GM12878 (cell line): ENCODE results near the gene FJX1. TPM values are rescaled to one million over a fixed set of nuclear protein-coding genes. Genes with fewer than 3 reads are reported as not detected.
A peak's percentile ranks its signal among the peaks of the same experiment; 100 is the strongest.

ENCODE experiments used
- ATAC-seq: fragments of 200-7000 bp; cut with Tn5 transposase; 3 replicates; pipeline ENCODE4 v1.9.1; 2020; ENCODE audit warnings: mild to moderate bottlenecking, moderate library complexity
- BruUV-seq: library from RNA; stranded (reverse); fragments of 400-500 nt; replicated peaks from 2 replicates; lab custom pipeline; 2021; lab: Mats Ljungman, UMichigan
- CTCF ChIA-PET: fragments of 300-600 bp; sonication (Branson Sonifier 250); formaldehyde crosslinking; extraction: SDS; loops from one replicate; lab custom pipeline; 2021; ENCODE audit warnings: inconsistent platforms; lab: Yijun Ruan, JAX
- POLR2A ChIA-PET: fragments of 350-600 bp; formaldehyde crosslinking; extraction: SDS; loops from one replicate; lab custom pipeline; 2021; ENCODE audit warnings: inconsistent platforms; lab: Charles Lee
- RAD21 ChIA-PET: fragments of 300-600 bp; sonication (Branson Sonifier 250); formaldehyde crosslinking; loops from one replicate; lab custom pipeline; 2023; ENCODE audit warnings: antibody characterized with exemption; ENCODE audit not compliant: unreplicated experiment; lab: Charles Lee
- SMC1A ChIA-PET: fragments of 300-600 bp; sonication (Branson Sonifier 250); formaldehyde crosslinking; loops from one replicate; lab custom pipeline; 2023; ENCODE audit not compliant: unreplicated experiment, uncharacterized antibody; lab: Charles Lee
- DNase-seq: peaks from one replicate; pipeline ENCODE4 v3.0.0-alpha.2; 2011; ENCODE audit warnings: low read depth, low spot score
- FAIRE-seq: peaks from 3 replicates; lab custom pipeline; 2011; peaks lifted over from hg19 to GRCh38; lab: Jason Lieb, UNC
- H2AFZ ChIP-seq: 2 replicates; pipeline ENCODE4 v1.6.0; 2011; ENCODE audit warnings: low read depth, low read length, control low read depth; ENCODE audit not compliant: control insufficient read depth
- H3K27ac ChIP-seq: 2 replicates; pipeline ENCODE4 v1.5.1; 2011; ENCODE audit warnings: control low read depth; ENCODE audit not compliant: control insufficient read depth, insufficient read depth
- H3K27me3 ChIP-seq, 2 experiments: replicated peaks in 1 of 2; 2 replicates each; pipeline versions ENCODE4 v1.6.0 to v1.6.1; 2011; ENCODE audit warnings: low read length in 1 of 2; ENCODE audit not compliant: control insufficient read depth in 2 of 2, insufficient read depth in 2 of 2
- H3K36me3 ChIP-seq, 2 experiments: 2 replicates each; pipeline ENCODE4 v1.5.1; 2011; ENCODE audit warnings: low read length in 1 of 2; ENCODE audit not compliant: control insufficient read depth in 2 of 2, insufficient read depth in 2 of 2
- H3K4me1 ChIP-seq: 2 replicates; pipeline ENCODE4 v1.6.1; 2011; ENCODE audit warnings: mild to moderate bottlenecking, low read length, moderate library complexity, mixed read lengths; ENCODE audit not compliant: control insufficient read depth, insufficient read depth
- H3K4me2 ChIP-seq: 2 replicates; pipeline ENCODE4 v1.6.0; 2011; ENCODE audit warnings: control low read depth; ENCODE audit not compliant: control insufficient read depth, insufficient read depth
- H3K4me3 ChIP-seq: fragments of 200-600 bp; sonication (generic); 2 replicates; pipeline ENCODE4 v1.5.1; 2016
- H3K79me2 ChIP-seq: 2 replicates; pipeline ENCODE4 v1.6.0; 2011; ENCODE audit warnings: low read length; ENCODE audit not compliant: control insufficient read depth, insufficient read depth
- H3K9ac ChIP-seq: 2 replicates; pipeline ENCODE4 v1.8.0; 2011; ENCODE audit warnings: low read length, control low read depth, mixed read lengths; ENCODE audit not compliant: control insufficient read depth, insufficient read depth
- H3K9me3 ChIP-seq: replicated peaks from 3 replicates; pipeline ENCODE4 v1.5.1; 2011; ENCODE audit warnings: mild to moderate bottlenecking, low read length; ENCODE audit not compliant: control insufficient read depth, insufficient read depth
- H4K20me1 ChIP-seq: 2 replicates; pipeline ENCODE4 v1.6.0; 2011; ENCODE audit not compliant: control insufficient read depth, insufficient read depth
- BCL3 ChIP-seq: IDR thresholded peaks from 2 replicates; pipeline ENCODE4 v1.6.1; 2011; ENCODE audit warnings: borderline replicate concordance, low read depth, mild to moderate bottlenecking, moderate library complexity, low read length; ENCODE audit not compliant: insufficient read depth, poor library complexity, severe bottlenecking
- CBFB ChIP-seq: IDR thresholded peaks from 2 replicates; pipeline ENCODE4 v1.6.1; 2016; ENCODE audit warnings: antibody characterized with exemption, low read depth
- E2F8 ChIP-seq: fragments of 450-650 bp; IDR thresholded peaks from 2 replicates; pipeline ENCODE4 v1.6.1; 2018; ENCODE audit warnings: mild to moderate bottlenecking, low read depth, moderate library complexity; ENCODE audit not compliant: partially characterized antibody
- FOXM1 ChIP-seq: IDR thresholded peaks from 2 replicates; pipeline ENCODE4 v1.6.1; 2012; ENCODE audit warnings: low read depth, mild to moderate bottlenecking, inconsistent platforms, low read length, moderate library complexity
- MEF2A ChIP-seq: IDR thresholded peaks from 2 replicates; pipeline ENCODE4 v1.6.1; 2011; ENCODE audit warnings: low read depth, mild to moderate bottlenecking, low read length, moderate library complexity; ENCODE audit not compliant: insufficient read depth
- MTA2 ChIP-seq: fragments of 450-650 bp; IDR thresholded peaks from 2 replicates; pipeline ENCODE4 v1.6.1; 2016; ENCODE audit warnings: low read depth, mild to moderate bottlenecking, moderate library complexity
- NBN ChIP-seq: fragments of 450-650 bp; IDR thresholded peaks from 2 replicates; pipeline ENCODE4 v1.6.1; 2016
- NR2F1 ChIP-seq: fragments of 450-650 bp; conservative IDR thresholded peaks from 2 replicates; pipeline ENCODE4 v1.6.1; 2017; ENCODE audit warnings: mild to moderate bottlenecking
- NRF1 ChIP-seq: conservative IDR thresholded peaks from 2 replicates; pipeline ENCODE4 v1.6.1; 2011; ENCODE audit warnings: mild to moderate bottlenecking, low read depth, low read length, improper control_type of control experiment
- PKNOX1 ChIP-seq: fragments of 450-650 bp; IDR thresholded peaks from 2 replicates; pipeline ENCODE4 v1.6.1; 2016; ENCODE audit warnings: mild to moderate bottlenecking
- RELB ChIP-seq: fragments of 450-650 bp; IDR thresholded peaks from 2 replicates; pipeline ENCODE4 v1.6.1; 2017; ENCODE audit warnings: low read depth, mild to moderate bottlenecking, moderate library complexity
- SREBF1 ChIP-seq: IDR thresholded peaks from 2 replicates; pipeline ENCODE4 v1.6.1; 2012; ENCODE audit warnings: mild to moderate bottlenecking, low read length
- SUZ12 ChIP-seq: fragments of 200-600 bp; sonication (generic); IDR thresholded peaks from one replicate; pipeline ENCODE4 v1.6.1; 2018; ENCODE audit warnings: antibody characterized with exemption, mild to moderate bottlenecking; ENCODE audit not compliant: unreplicated experiment
- WGBS: methylation state at CpG from one replicate; pipeline ENCODE4 v1.1.6; 2016; ENCODE audit warnings: low lambda C conversion rate; ENCODE audit not compliant: insufficient replicate concordance, insufficient coverage; ENCODE audit errors: missing lambda C conversion rate; 5-methylcytosine and 5-hydroxymethylcytosine counted together
- in situ Hi-C: fragments of 300-500 bp; cut with MboI; formaldehyde crosslinking; loops from 9 replicates; pipeline ENCODE4 v1.14.3; 2018; ENCODE audit warnings: mixed read lengths
- intact Hi-C: fragments of 100-400 bp; cut with micrococcal nuclease; formaldehyde crosslinking; loops from one replicate; pipeline ENCODE4 v1.14.2; 2022; ENCODE audit not compliant: unreplicated experiment
- polyA plus RNA-seq, 11 experiments: library from polyadenylated mRNA; depleted of rRNA in 4 of 11; unstranded in 6 of 11; stranded (reverse) in 5 of 11; fragments of >200 nt; fragmentation: Nextera tagmentation in 4 of 11; fragmentation: Illumina TruSeq in 1 of 11; extraction: Ambion mirVana in 4 of 11; extraction: Trizol in 1 of 11; gene quantifications; 1 replicate in 1 of 11; 2 replicates in 10 of 11; pipeline versions ENCODE4 v1.2.1 to v1.2.3, GENCODE V29; 2011 to 2016; ENCODE audit warnings: inconsistent platforms in 2 of 11, missing spikeins in 2 of 11, low read depth in 1 of 11
- total RNA-seq, 4 experiments: library from RNA; depleted of rRNA in 3 of 4; stranded (reverse); fragments of >200 nt in 3 of 4; fragmentation: Illumina TruSeq in 1 of 4; extraction: Trizol in 1 of 4; gene quantifications; 2 replicates each; pipeline versions ENCODE4 v1.2.1 to v1.2.3, GENCODE V29; 2013 to 2021

FJX1 gene
- total and polyA plus RNA-seq, 10 of the 15 experiments (the other 5 are each of a cell fraction or from before 2014, with no cell fraction given), result 1.7 to 26.1 (median 10.0) TPM

GRCh38 chr11:35662061-35662648 lies 43.9 kb downstream of the FJX1 start:
- Histone ChIP-seq H2AFZ (peak overlapping the region; percentile 78), H3K79me2 (peaks cover 33% of the 10 kb centered on the region), H3K4me2 (peak overlapping the region; percentile 79), H3K9me3 (peaks cover 10% of the 10 kb centered on the region), H3K36me3 (no peaks in the 10 kb centered on the region), H3K4me3 (peak overlapping the region; percentile 73), H3K27me3 (no peaks in the 10 kb centered on the region), H3K4me1 (peaks cover 7% of the 10 kb centered on the region), H3K9ac (peak overlapping the region; percentile 65), H3K27ac (peak overlapping the region; percentile 70), H4K20me1 (no peaks in the 10 kb centered on the region)
- CTCF ChIA-PET, result interaction anchor here (1.6 kb wide), 1 partner anchor 160 kb away, joined by 6 read pairs; no protein-coding TSS in a partner anchor
- in situ Hi-C loops, result no loop called here
- FAIRE-seq (peak; percentile 66), DNase-seq (peak; percentile 27), ATAC-seq (peak; percentile 59)
- SMC1A ChIA-PET, result interaction anchor here (0.9 to 1.1 kb wide), 2 partner anchors 9 to 140 kb away, joined by 3 to 4 read pairs; no protein-coding TSS in a partner anchor
- BruUV-seq, result no TSS peak
- WGBS, result under 1% methylated on average over 12 of the region's 12 CpGs
- POLR2A ChIA-PET, result interaction anchor here (0.7 kb wide), 1 partner anchor 430 kb away, joined by 3 read pairs; no protein-coding TSS in a partner anchor
- RAD21 ChIA-PET, result interaction anchor here (1.6 kb wide), 1 partner anchor 160 kb away, joined by 7 read pairs; no protein-coding TSS in a partner anchor
- intact Hi-C loops, result loop anchor here (1.0 to 2.0 kb wide), 2 partner anchors 44 to 61 kb away; partner anchors contain the start of gene FJX1
- TF ChIP-seq FOXM1 (no peak), SREBF1 (no peak), NBN (no peak), BCL3 (no peak), CBFB (0 out of 2 replicates have a peak, but pooled peaks have one; percentile 42), E2F8 (peak; percentile 56), NRF1 (no peak), NR2F1 (no peak), MTA2 (peak; percentile 33; the same call in 1 of the 2 replicates), RELB (peak; percentile 78), MEF2A (no peak), SUZ12 (no peak), PKNOX1 (peak; percentile 48; the same call in 1 of the 2 replicates)
